HG03565 (cell line): ENCODE measurements around the gene ABCG8.
"Not testable (repeated sequence)": the region's sequence is repeated elsewhere in the genome, so short reads cannot be mapped to it uniquely, and the experiment has no call there.

Experiments used
- ATAC-seq: cut with Tn5 transposase; IDR thresholded peaks from one replicate; pipeline ENCODE4 v1.9.1; 2021; ENCODE audit warnings: mild to moderate bottlenecking, moderate library complexity; ENCODE audit not compliant: unreplicated experiment

Gene ABCG8

GRCh38 chr2:43906448-43907109 is 67.8 kb downstream of the ABCG8 start:
- ATAC-seq = no peak

GRCh38 chr2:43911136-43911790 is 72.5 kb downstream of the ABCG8 start:
- ATAC-seq = not testable (repeated sequence)

GRCh38 chr2:43924463-43924862 is 85.7 kb downstream of the ABCG8 start:
- ATAC-seq = no peak

GRCh38 chr2:43925431-43925830 is 86.7 kb downstream of the ABCG8 start:
- ATAC-seq = no peak

- ATAC-seq = no peak
Observed at GRCh38 chr2:43927442-43927841, 88.7 kb downstream of the ABCG8 start.

- no peak for ATAC-seq
Observed at GRCh38 chr2:43931293-43931692, 92.5 kb downstream of the ABCG8 start.
